H1 (cell line): Measurements from ENCODE around the gene DCAF16.

Experiments used
- CBX5 ChIP-seq: fragments of 300-800, 300-1000 bp; sonication (generic); IDR thresholded peaks from 2 replicates; pipeline ENCODE4 v1.7.1; 2016; ENCODE audit warnings: antibody characterized with exemption, low read length, low read depth
- CTCF ChIP-seq, 3 experiments: IDR thresholded peaks; 1 replicate in 2 of 3; 2 replicates in 1 of 3; pipeline versions ENCODE4 v1.5.1 to v1.6.1; 2011; ENCODE audit warnings: low read length in 3 of 3, mild to moderate bottlenecking in 3 of 3, inconsistent platforms in 2 of 3, low read depth in 1 of 3, moderate library complexity in 1 of 3; ENCODE audit not compliant: insufficient read depth in 1 of 3; ENCODE audit errors: control extremely low read depth in 1 of 3
- JUN ChIP-seq: IDR thresholded peaks from 2 replicates; pipeline ENCODE4 v1.6.1; 2011; ENCODE audit warnings: low read depth, mild to moderate bottlenecking, improper control_type of control experiment, low read length
- KDM5A ChIP-seq: fragments of 200-600 bp; IDR thresholded peaks from 2 replicates; pipeline ENCODE4 v1.7.1; 2012; ENCODE audit warnings: mild to moderate bottlenecking, low read length, inconsistent platforms, mixed read lengths
- POLR2A ChIP-seq, 2 experiments: IDR thresholded peaks; 1 replicate in 1 of 2; 2 replicates in 1 of 2; pipeline ENCODE4 v1.6.1; 2011; ENCODE audit warnings: low read depth in 2 of 2, low read length in 2 of 2, mild to moderate bottlenecking in 2 of 2; ENCODE audit errors: control extremely low read depth in 1 of 2
- RAD21 ChIP-seq, 2 experiments: IDR thresholded peaks in 1 of 2; conservative IDR thresholded peaks in 1 of 2; 2 replicates each; pipeline ENCODE4 v1.6.1; 2011; ENCODE audit warnings: low read depth in 2 of 2, low read length in 2 of 2, improper control_type of control experiment in 1 of 2, inconsistent platforms in 1 of 2, mild to moderate bottlenecking in 1 of 2, moderate library complexity in 1 of 2
- SAP30 ChIP-seq: fragments of 300-600 bp; sonication (generic); IDR thresholded peaks from 2 replicates; pipeline ENCODE4 v1.7.1; 2012; ENCODE audit warnings: low read length, moderate library complexity, mild to moderate bottlenecking, inconsistent platforms; ENCODE audit not compliant: insufficient read depth, insufficient replicate concordance
- SIN3A ChIP-seq, 2 experiments: IDR thresholded peaks in 1 of 2; conservative IDR thresholded peaks in 1 of 2; 2 replicates each; pipeline ENCODE4 v1.6.1; 2011 to 2012; ENCODE audit warnings: low read length in 2 of 2, improper control_type of control experiment in 1 of 2, low read depth in 1 of 2, mild to moderate bottlenecking in 1 of 2
- TAF1 ChIP-seq: IDR thresholded peaks from 2 replicates; pipeline ENCODE4 v1.6.1; 2011; ENCODE audit warnings: mild to moderate bottlenecking, low read depth, low read length
- USF2 ChIP-seq: IDR thresholded peaks from 2 replicates; pipeline ENCODE4 v1.6.1; 2011; ENCODE audit warnings: low read length, improper control_type of control experiment
- ZNF274 ChIP-seq: IDR thresholded peaks from 2 replicates; pipeline ENCODE4 v1.7.0; 2012; ENCODE audit warnings: low read length, borderline replicate concordance; ENCODE audit errors: extremely low read depth

- no peak for TF ChIP-seq USF2
- TF ChIP-seq KDM5A, result no peak
- peak in 2 of 3 experiments; percentile 22 to 39; a peak in 1 of 4 replicates for TF ChIP-seq CTCF (IDR thresholded peaks at IDR 0.05; ENCODE audit: control extremely low read depth in 1 of 3, insufficient read depth in 1 of 3, low read depth in 1 of 3, low read length in 3 of 3)
- no peak for TF ChIP-seq TAF1
- TF ChIP-seq SAP30, result no peak
- TF ChIP-seq RAD21 (IDR thresholded peaks at IDR 0.05 in 1 of 2, conservative IDR thresholded peaks at IDR 0.05 in 1 of 2; ENCODE audit: low read depth in 2 of 2, low read length in 2 of 2), result peak; percentile 37 to 50; a peak in 3 of 4 replicates
- TF ChIP-seq POLR2A (IDR thresholded peaks at IDR 0.05; ENCODE audit: control extremely low read depth in 1 of 2, low read depth in 2 of 2, low read length in 2 of 2), result no peak
- no peak for TF ChIP-seq SIN3A (conservative IDR thresholded peaks at IDR 0.05 in 1 of 2, IDR thresholded peaks at IDR 0.05 in 1 of 2; ENCODE audit: low read depth in 1 of 2, low read length in 2 of 2)
- TF ChIP-seq ZNF274, result no peak
- no peak for TF ChIP-seq CBX5
- no peak for TF ChIP-seq JUN
Measured at GRCh38 chr4:17762726-17763125, 47.8 kb downstream of the DCAF16 start.
